GM12892 (cell line): ENCODE measurements around the gene PRKN.

Source experiments
- POLR2A ChIP-seq: IDR thresholded peaks from 2 replicates; pipeline ENCODE4 v1.6.1; 2011; ENCODE audit warnings: low read depth, low read length, control low read depth
- POLR2AphosphoS5 ChIP-seq: IDR thresholded peaks from 2 replicates; pipeline ENCODE4 v1.6.1; 2011; ENCODE audit warnings: low read depth, low read length, control low read depth
- TAF1 ChIP-seq: IDR thresholded peaks from 2 replicates; pipeline ENCODE4 v1.6.1; 2011; ENCODE audit warnings: low read depth, mild to moderate bottlenecking, control low read depth, low read length, borderline replicate concordance

DNA sequence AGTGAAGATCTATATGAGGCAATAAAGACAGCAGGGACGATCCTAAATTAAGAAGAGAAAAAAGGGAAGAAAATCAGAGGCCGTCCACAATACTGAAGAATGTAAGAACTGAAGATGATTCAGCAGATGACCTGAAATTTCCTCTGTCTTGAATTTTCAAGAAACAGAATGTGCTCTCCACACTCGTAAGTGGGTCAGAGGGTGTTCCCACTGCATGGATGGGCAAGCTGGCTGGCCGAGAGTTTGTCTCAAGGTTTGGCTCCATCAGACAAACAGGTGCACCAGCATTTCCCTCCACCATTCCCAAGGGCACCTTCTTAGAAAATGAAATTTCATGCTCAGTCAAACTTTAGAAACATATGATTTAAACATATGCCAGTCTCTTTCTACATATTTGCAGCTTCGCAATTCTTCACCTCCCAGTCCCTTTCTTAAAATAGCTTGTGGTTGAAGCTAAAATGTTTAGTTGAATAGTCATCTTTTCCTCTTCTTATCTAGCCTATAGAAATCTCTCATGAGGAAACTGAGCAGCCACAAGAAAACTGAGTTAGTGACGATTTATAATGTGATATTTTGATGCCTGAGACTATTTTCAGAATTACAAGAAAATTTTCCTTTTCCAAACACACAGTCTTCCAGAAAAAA is 576.4 kb downstream of the PRKN start:
- TF ChIP-seq POLR2AphosphoS5, result no peak
- no peak for TF ChIP-seq POLR2A
- TF ChIP-seq TAF1, result no peak
